HG02798 (cell line): ENCODE data around the gene ROCK2.
"Not testable (repeated sequence)": the region's sequence is repeated elsewhere in the genome, so short reads cannot be mapped to it uniquely, and the experiment has no call there.

Source experiments
- ATAC-seq: cut with Tn5 transposase; IDR thresholded peaks from one replicate; pipeline ENCODE4 v1.9.1; 2021; ENCODE audit warnings: mild to moderate bottlenecking; ENCODE audit not compliant: unreplicated experiment, poor library complexity

ROCK2 gene

GRCh38 chr2:11280713-11281112 lies 63.7 kb downstream of the ROCK2 start:
- no peak for ATAC-seq

GRCh38 chr2:11279398-11279797 lies 65.0 kb downstream of the ROCK2 start:
- ATAC-seq, result no peak

- no peak for ATAC-seq
These were observed 66.2 kb downstream of the ROCK2 start for GRCh38 chr2:11278219-11278618.

- no peak for ATAC-seq
These were observed 68.5 kb downstream of the ROCK2 start for GRCh38 chr2:11275910-11276309.

- ATAC-seq, result no peak
These were observed 73.5 kb downstream of the ROCK2 start for GRCh38 chr2:11270891-11271290.

- no peak for ATAC-seq
These were observed 76.5 kb downstream of the ROCK2 start for GRCh38 chr2:11267931-11268330.

- no peak for ATAC-seq
These were observed 79.6 kb downstream of the ROCK2 start for GRCh38 chr2:11264818-11265217.

- no peak for ATAC-seq
These were observed 80.4 kb downstream of the ROCK2 start for GRCh38 chr2:11264007-11264406.

- ATAC-seq, result no peak
These were observed 81.3 kb downstream of the ROCK2 start for GRCh38 chr2:11263177-11263576.

GRCh38 chr2:11262438-11262837 lies 82.0 kb downstream of the ROCK2 start:
- ATAC-seq, result not testable (repeated sequence)

GRCh38 chr2:11261564-11261963 lies 82.9 kb downstream of the ROCK2 start:
- ATAC-seq, result not testable (repeated sequence)

- no peak for ATAC-seq
These were observed 83.5 kb downstream of the ROCK2 start for GRCh38 chr2:11260979-11261378.

- ATAC-seq, result no peak
These were observed 86.5 kb downstream of the ROCK2 start for GRCh38 chr2:11257964-11258363.

GRCh38 chr2:11257078-11257477 lies 87.4 kb downstream of the ROCK2 start:
- ATAC-seq, result no peak

GRCh38 chr2:11256166-11256565 lies 88.3 kb downstream of the ROCK2 start:
- no peak for ATAC-seq

- ATAC-seq, result no peak
These were observed 90.3 kb downstream of the ROCK2 start for GRCh38 chr2:11254100-11254536.

- ATAC-seq, result not testable (repeated sequence)
These were observed 92.0 kb downstream of the ROCK2 start for GRCh38 chr2:11252458-11252857.

GRCh38 chr2:11250400-11251196 lies 93.8 kb downstream of the ROCK2 start:
- no peak for ATAC-seq

GRCh38 chr2:11245322-11245721 lies 99.1 kb downstream of the ROCK2 start:
- no peak for ATAC-seq

- ATAC-seq, result no peak
These were observed 100.2 kb downstream of the ROCK2 start for GRCh38 chr2:11244091-11244826.

- no peak for ATAC-seq
These were observed 100.9 kb downstream of the ROCK2 start for GRCh38 chr2:11243512-11243911.
